ENCODE measurements around the gene CNN1.

GRCh38 chr19:11499220-11499726 lies 39.4 kb upstream of the CNN1 start:
- no peak for TF ChIP-seq CTCF (IDR thresholded peaks at IDR 0.05; ENCODE audit: low read length)
- TF ChIP-seq EZH2phosphoT487 (IDR thresholded peaks at IDR 0.05; ENCODE audit: low read length) = no peak
- TF ChIP-seq EZH2 (optimal IDR thresholded peaks at IDR 0.05; ENCODE audit: low read depth, low read length) = no peak
